HG03060 (cell line): ENCODE measurements around the gene MTOR.
"Not testable (repeated sequence)": the region's sequence is repeated elsewhere in the genome, so short reads cannot be mapped to it uniquely, and the experiment has no call there.

ENCODE experiments used
- ATAC-seq: cut with Tn5 transposase; IDR thresholded peaks from one replicate; pipeline ENCODE4 v1.9.1; 2021; ENCODE audit warnings: low read depth, moderate number of reproducible peaks; ENCODE audit not compliant: unreplicated experiment

MTOR gene

GRCh38 chr1:11262171-11263049, at the start of gene MTOR:
Gene MTOR (minus strand): TSS chr1:11262551. CDS start chr1:11259409, 3,142 bp downstream.
- ATAC-seq, result peak; percentile 96

GRCh38 chr1:11309385-11309784, 47.0 kb upstream of the MTOR start:
- no peak for ATAC-seq

GRCh38 chr1:11308699-11309224, 46.4 kb upstream of the MTOR start:
- no peak for ATAC-seq

GRCh38 chr1:11307852-11308251, 45.5 kb upstream of the MTOR start:
- ATAC-seq, result no peak

GRCh38 chr1:11305516-11305915, 43.2 kb upstream of the MTOR start:
- not testable (repeated sequence) for ATAC-seq

- ATAC-seq, result no peak
Observed at GRCh38 chr1:11302366-11302765, 40.0 kb upstream of the MTOR start.

- no peak for ATAC-seq
Observed at GRCh38 chr1:11301601-11302000, 39.2 kb upstream of the MTOR start.

- ATAC-seq, result no peak
Observed at GRCh38 chr1:11299225-11299574, 36.8 kb upstream of the MTOR start.

- no peak for ATAC-seq
Observed at GRCh38 chr1:11298390-11299224, 36.3 kb upstream of the MTOR start.

- not testable (repeated sequence) for ATAC-seq
Observed at GRCh38 chr1:11297774-11298173, 35.4 kb upstream of the MTOR start.

- no peak for ATAC-seq
Observed at GRCh38 chr1:11295905-11296304, 33.6 kb upstream of the MTOR start.

- no peak for ATAC-seq
Observed at GRCh38 chr1:11294951-11295350, 32.6 kb upstream of the MTOR start.

- ATAC-seq, result no peak
Observed at GRCh38 chr1:11293856-11294255, 31.5 kb upstream of the MTOR start.

GRCh38 chr1:11291049-11291448, 28.7 kb upstream of the MTOR start:
- no peak for ATAC-seq

- ATAC-seq, result no peak
Observed at GRCh38 chr1:11289064-11289463, 26.7 kb upstream of the MTOR start.

GRCh38 chr1:11286735-11287410, 24.5 kb upstream of the MTOR start:
- no peak for ATAC-seq

GRCh38 chr1:11285883-11286734, 23.8 kb upstream of the MTOR start:
- ATAC-seq, result no peak

- no peak for ATAC-seq
Observed at GRCh38 chr1:11284784-11285183, 22.4 kb upstream of the MTOR start.

GRCh38 chr1:11283151-11283550, 20.8 kb upstream of the MTOR start:
- ATAC-seq, result no peak
